HTERT RPE-1 (cell line): Measurements from ENCODE around the gene DBX1.
"Not testable (repeated sequence)": the region's sequence is repeated elsewhere in the genome, so short reads cannot be mapped to it uniquely, and the experiment has no call there.

Experiments used
- in situ Hi-C: fragments of 300-500 bp; cut with MboI; formaldehyde crosslinking; loops from 4 replicates; pipeline ENCODE4 v1.14.3; 2020; ENCODE audit warnings: low sequenced_read_pairs

DBX1 gene, protein sequence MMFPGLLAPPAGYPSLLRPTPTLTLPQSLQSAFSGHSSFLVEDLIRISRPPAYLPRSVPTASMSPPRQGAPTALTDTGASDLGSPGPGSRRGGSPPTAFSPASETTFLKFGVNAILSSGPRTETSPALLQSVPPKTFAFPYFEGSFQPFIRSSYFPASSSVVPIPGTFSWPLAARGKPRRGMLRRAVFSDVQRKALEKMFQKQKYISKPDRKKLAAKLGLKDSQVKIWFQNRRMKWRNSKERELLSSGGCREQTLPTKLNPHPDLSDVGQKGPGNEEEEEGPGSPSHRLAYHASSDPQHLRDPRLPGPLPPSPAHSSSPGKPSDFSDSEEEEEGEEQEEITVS

DNA sequence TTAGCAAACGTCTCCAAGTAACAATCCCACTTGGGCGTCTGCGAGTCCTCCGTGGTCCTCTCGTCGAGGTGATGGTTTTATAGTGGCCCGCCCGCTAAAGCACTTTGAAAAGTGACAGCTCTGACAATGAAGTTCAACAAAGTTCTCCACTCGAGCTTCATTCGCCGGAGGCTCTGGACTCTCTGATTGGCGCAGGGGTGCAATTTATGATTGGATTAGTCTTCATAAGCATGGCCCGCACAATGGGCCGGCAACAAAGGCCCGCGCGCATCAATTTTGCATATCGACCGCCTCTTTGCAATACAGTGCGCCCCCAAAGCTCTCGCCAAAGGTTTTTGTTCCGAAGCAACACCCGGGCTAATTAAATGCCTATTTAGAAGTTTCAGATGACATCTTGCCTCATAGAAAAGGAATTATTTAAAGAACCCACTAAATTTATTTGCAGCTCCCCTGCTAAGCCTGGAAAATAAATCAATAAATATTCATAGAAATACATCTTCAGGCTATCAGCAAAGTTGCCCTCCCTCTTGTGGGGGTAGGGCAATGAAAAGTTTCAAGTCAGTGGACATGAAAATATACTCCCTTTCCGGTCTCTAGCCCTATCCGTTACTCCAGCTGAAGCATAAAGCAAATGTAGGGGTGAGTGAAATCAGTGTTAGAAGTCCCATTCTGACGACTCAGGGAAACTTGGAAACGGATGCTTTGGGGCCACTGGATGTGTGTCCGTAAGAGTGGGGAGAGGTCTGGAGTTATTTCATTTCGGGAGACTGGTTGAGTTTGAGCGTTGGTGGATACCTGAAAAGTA is at the start of gene DBX1:
Gene DBX1, minus strand, starts transcription at position 51 of the 805 bp plus-strand sequence. CDS start 151 bp downstream, outside the sequence.
- in situ Hi-C loops: no loop called here

DNA sequence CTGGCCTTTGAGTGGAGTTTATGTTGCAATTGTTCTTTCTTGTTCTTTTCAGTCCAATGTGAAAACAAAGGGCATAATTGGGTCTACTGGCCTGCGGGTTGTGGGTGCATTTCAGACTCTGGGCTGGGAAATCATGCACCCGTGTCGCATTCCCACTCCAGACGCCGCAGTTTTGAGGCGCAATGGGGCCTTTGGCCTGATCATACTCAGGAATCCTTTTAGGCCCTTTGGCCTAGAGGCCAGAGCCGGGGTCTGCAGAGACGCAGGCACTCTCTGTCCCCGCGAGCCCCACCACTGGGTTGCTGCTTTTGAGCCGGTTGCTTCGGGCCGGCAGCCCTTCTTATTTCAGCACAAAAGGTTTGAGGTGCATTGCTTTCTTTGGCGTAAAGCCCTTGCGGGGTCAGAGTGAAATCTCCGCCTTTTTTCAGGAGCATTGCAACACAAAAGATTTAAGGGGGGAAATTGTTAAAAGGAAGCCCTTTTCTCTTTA is 48.4 kb upstream of the DBX1 start:
- in situ Hi-C loops: no loop called here

DNA sequence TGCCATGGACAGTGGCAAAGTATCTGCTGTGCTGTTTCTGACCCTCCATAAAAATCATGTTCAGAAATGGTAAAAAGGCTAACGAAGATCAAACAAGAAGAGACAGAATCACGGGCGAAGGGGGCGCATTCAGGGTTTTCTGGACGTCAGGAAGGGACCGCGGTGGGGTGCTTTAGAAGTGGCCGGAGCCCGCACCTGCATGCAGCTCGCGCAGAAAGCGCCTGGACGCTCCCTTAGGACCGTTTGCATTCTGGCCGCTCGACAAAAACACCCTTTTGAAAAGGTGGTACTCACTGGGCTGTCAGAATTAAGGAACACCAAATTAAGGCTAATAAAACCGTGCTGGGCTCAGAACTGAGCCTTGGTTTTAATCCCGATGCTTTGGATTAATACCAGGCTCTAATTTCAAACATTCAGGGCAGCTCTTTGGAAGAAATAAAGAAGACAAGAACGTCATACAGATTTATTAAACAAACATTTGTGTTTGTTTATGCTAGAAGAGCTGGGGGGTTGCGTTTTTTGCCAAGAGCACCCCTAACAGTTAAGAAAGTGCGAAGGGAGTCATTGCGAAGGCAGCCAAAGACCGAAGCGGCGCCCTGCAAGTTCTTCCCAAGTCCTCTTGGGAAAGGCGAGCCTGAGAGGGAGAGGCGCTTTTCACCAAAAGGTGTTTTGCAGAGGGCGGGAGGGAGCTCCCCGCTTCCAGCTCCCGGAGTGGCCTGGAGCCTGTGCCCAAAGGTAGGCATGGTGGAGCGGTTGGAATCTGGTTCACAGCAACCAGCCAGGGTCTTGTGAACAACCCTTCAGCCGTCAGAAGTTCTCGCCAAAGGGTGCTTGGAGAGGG is 47.7 kb upstream of the DBX1 start:
- in situ Hi-C loops: no loop called here

DNA sequence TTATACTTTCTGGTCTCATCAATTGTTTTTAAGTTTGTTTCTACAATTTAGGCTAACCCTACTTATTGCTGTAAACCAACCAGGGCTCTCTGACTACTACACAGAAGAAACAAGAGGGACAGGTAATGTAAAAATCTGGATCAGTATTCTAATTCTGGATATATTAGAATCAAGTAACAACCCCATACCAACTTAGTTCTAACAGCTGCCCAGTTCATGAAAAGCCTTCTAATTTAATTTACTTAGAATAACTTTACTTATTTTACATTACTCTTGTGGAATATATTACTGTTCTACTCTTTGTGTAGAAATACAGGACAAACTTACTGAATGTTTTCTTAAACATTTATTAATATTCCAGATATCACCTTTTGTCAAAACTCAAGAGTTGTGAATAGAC is 45.5 kb upstream of the DBX1 start:
- in situ Hi-C loops: no loop called here

DNA sequence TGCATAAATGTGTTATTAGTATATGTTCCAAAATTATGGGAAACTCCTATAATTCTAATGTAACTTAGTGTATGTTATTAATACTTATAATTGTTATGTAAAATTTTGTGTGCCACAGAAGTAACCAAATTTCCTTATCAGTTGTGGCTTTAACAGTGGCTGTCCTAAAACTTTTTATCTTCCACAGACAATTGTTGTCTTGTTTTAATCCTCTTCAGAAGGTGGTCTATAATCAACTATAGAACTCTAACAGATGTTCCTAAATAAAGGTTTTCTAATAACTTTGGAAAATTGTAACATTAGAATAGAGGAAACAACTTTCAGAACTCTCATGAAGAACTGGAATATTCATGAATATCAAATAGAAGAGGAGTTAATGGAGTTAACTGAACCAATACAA is 44.4 kb upstream of the DBX1 start:
- in situ Hi-C loops: no loop called here

DNA sequence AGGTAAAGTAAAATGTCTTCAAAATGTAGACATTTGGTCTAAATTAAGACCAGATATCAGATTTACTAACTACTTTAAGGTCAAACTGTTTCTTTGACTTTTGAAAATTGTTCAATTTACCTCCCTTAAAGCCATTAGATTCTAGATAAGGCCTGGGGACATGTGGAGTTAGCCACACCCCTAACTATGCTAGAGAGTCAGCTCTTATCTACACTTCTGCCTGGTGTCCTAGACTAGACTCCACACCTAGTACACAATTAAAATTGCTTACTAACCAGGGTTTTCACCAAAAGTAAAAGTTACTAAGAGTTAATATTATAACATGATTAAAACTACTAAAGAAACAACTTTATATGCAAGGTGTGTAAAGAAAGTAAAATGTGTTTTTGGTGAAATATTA is 43.6 kb upstream of the DBX1 start:
- in situ Hi-C loops: no loop called here

DNA sequence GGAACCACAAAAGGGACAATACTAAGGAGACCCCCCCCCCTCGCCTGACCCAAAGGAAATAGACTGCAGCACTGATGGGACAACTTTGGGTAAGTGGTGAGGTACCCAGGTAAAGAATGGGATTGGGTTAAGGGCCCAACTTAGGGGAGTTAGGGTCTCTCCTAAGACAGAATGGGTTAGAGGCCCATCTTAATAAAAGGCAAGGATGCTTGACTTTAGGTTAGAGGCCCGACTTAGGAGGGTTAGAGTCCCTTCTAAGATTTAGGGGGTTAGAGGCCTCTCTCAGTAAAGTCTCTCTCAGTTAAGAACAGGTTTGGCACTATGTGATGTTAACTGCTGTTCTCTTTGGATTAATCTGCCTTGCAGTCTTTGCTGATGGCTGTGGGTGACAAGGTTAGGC is 41.0 kb upstream of the DBX1 start:
- in situ Hi-C loops: no loop called here

DNA sequence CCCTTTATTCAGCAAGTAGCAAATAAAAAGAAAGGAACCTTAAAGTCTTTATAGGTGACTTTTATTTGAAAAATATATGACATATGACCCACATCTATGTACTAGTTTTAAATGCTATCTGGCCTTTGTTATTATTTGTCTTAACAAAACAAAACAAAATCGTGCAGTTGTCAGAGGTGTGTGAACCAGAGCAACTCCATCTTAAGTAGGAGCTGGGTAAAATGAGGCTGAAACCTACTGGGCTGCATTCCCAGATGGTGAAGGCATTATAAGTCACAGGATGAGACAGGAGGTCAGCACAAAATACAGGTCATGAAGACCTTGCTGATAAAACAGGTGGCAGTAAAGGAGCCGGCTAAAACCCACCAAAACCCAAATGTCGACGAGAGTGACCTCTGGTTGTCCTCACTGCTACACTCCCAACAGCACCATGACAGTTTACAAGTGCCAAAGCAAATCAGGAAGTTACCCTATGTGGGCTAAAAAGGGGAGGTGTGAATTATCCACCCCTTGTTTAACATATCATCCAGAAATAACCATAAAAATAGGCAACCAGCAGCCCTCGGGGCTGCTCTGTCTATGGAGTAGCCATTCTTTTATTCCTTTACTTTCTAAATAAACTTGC is 40.2 kb upstream of the DBX1 start:
- in situ Hi-C loops: not testable (repeated sequence)

DNA sequence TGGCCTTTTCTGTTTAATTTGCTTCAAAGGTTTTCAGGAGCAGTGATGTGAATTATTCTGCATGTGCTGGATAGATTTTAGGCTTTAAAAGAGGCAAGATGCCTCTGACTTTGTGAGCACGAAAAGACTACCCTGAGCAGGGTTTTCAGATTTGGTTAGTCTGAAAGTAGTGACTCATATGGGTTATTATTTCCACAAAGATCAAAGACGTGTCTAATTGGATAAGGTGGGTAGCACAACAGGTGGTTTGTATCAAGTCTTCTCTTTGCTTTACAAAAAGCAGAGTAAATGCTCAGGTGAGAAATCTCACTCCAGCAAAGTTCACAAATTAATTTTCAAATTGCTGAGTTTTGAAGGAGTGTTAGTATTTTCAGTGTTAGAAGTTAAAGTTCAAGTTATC is 37.6 kb upstream of the DBX1 start:
- in situ Hi-C loops: no loop called here

DNA sequence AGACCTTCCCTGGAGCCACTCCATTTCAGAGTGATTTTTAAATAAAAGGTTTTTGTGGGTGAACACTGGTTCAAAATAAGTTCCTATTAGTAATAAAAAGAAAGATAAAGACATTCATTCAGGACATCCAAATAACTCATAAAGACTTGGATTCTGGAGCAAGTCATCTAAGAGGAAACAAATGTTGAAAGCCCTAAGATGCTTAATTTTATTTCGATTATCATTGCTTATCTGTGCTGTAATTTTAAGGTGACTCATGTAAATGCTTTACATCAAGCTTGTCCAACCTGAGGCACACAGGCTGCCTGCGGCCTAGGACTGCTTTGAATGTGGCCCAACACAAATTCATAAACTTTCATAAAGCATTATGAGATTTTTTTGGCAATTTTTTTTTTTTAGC is 34.2 kb upstream of the DBX1 start:
- in situ Hi-C loops: no loop called here

DNA sequence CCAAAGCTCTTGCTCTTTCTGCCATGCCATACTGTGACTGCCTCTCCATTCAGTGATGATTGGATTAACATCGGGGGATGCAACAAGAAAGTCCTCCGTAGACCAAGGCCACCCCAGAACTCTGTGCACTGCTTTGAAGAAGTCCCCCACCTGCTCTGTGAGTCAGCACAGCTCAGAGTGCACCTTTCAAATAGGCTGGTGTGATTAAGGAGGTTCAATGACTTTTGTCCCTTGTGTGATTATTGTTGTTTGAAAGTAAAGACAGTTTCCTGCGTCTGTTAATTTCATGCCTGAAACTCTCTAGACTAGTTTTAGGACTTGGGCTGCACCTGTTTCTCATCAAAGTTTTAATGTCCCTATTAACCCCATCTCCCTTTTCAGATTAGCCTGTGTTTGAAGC is 33.0 kb upstream of the DBX1 start:
- in situ Hi-C loops: no loop called here

DNA sequence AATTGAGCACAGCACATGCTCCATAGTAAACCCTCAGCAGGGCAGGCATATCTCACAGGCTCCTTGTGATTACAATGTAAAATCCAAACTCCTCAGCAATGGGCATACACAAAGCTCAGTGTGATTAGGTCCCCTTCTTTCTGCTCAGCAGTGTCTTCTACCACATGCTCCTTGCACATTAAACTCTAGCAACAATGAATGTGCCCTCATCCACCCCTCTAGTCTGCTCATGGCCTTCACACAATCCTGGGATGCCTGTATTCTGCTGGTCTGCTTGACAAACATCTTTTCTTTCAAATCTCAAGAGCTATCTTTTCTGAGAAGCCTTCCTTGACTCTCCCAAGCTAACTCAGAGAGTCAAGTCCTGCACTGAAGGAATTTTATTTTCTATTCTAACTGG is 32.4 kb upstream of the DBX1 start:
- in situ Hi-C loops: no loop called here

DNA sequence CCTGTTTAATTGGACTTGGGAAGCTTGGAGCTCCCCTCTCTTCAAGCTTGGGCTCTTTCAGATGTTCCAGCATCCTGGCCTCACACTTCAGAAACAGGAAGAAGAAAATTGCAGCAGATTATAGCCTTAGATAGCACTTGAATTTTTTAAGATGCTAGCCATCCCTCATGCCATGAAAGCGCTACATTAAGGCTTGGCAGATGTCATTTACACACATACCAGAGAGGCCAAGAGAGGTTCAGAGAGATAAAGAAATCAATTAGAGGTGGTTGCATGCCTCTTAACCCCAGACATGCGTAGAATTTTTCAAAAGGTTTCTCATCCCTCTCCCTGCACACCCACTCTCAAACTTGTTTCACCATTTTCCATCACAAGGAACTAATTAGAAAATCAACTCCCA is 31.9 kb upstream of the DBX1 start:
- in situ Hi-C loops: no loop called here

DNA sequence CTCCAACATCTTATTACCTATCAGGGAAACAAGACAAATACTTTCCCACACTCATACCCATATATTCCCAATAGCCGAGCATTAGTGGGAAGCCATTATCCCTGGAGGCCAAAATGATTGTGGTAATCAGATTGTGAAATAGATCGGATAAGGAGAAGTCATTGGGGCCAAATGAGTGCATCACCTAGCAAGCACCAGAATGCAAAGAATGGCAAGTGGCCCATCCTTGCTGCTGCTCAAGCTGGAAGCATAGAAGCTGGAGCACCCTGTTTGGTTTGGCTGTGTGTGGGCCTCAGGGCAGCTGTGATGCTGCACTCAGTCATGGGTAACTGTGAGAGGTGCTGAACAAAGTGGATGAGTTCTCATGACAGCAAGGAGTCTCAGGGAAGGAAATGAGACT is 18.7 kb upstream of the DBX1 start:
- in situ Hi-C loops: no loop called here

DNA sequence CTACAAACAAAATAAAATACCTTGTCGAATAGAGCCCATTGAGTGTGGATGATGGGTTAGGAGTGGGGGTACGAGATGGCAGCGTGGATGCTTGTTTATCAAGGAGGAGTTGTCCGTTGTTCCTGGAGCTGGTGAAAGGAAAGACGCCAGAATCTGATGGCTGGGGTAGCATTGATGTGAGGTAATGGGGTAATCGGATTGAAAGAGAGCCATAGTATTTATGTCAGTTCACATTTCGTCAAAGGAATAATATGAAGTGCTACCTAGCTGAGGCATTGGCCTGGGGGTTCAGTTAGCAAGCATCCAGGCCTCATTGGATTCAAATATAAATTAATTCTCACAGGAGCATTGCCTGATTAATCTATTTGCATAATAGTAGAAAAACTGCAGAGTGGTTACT is 16.9 kb upstream of the DBX1 start:
- in situ Hi-C loops: no loop called here

DNA sequence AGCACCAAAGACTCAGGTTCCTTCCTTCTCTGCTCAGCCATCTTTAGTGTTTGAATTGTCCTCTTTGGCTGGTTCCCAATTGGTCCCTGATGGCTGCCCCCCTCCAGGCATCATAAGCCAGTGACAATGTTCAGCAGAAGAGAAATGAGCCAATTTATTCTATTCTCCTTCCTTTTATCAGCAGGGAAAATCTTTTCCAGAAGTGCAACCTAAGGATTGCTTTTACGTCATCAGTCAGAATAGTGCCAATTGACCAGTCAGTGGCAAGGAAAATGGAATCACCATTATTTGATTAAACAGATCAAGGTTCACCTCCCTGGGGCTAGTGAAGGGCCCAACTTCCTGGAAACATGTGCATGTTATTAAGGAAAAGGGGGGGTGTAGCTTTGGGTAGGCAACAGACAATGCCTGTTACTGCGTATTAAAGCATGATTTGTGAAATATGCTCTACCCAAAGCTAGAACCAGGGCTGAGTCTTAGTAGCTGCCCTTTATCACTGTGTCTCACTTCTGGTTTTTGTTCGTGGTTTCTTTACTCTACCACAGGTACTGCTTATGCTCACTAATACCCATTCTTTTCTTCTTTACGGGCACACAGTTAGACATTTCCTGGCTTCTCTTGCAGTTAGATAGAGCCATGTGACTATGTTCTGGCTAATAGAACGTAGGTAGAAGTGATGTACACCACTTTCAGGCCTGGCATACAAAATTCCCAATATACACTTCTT is 12.6 kb upstream of the DBX1 start:
- in situ Hi-C loops: no loop called here

DNA sequence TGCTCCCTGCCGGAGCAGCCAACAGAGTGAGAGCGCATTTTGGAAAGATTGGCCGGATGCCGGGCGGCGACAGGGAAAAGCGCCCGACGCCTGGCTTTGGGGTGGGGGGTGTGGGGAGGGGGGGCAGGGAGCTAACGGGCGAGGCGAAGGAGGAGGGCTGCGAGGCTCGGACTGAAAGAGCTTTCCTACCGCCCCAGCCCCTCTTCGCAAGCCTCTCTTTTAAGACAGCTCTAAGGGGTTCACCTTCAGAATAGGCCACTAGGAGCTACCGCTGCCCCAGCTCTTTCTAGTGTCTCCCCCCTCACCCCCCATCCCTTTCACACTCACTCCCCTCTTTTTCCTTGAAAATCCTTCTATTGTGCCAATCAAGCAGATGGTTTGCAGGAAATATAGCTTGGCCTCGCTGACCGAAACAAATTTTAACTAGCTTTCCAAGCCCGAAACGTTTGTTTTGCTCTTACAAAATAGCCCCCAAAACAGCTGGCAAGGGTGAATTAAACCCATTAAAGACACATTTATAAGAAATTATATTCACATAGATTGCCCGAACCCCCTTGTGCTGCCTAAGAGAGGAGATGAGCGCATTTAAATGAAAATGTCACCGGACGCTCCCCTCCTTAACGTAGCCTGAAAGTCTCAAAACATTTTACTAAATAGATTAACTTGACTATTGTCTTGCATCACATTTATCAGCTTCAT is 3.7 kb upstream of the DBX1 start:
- in situ Hi-C loops: no loop called here

DNA sequence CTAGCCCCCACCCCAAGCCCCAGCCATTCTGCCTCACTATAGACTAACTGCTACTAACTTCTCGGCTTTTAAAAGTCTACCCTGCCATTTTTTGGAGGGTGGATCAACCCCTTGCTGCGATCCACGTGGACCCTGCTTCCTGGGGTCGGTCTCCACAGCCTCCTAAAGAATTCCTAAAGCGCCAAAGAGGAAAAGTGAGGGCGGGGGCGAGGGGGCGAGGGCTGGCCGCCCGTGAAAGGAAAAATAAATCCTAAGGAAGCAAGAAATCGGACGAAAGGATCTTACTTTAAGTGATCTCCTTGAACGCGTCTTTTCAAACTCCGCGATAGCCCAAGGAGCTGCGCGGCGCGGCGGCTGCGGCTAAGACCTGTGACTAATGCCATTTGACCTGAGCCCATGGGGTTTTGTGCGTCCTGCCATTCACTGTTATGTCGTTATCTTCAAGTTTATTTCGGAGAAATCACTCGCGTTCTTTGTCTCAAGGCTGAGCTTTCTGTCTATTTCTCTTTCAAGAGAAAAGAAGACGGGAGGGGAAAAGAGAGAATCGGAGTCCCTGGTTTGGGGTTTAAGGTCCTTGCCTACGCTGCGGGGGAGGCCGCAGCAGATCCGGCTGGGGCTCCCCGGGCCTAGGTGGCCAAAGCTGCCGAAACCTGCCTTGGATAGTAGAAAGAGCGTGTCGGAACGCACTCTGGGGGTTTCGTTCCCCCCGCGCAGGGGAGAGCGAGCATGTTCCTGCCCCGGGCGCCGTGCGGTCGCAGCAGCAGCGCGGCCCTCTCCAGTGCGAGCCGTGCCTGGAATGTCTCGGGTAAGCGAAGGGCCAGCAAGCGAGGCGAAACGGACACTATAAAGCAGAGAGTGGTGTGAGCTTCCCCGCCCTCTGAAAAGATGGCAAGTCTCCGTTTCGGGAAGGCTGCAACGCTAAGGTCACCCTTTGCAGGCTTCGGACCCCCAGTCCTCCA is 2.8 kb upstream of the DBX1 start:
- in situ Hi-C loops: no loop called here
